HG03097 (cell line): Measurements from ENCODE around the gene NUDT1.

Source experiments
- ATAC-seq: cut with Tn5 transposase; IDR thresholded peaks from one replicate; pipeline ENCODE4 v1.9.1; 2021; ENCODE audit not compliant: unreplicated experiment, low FRiP score

Gene NUDT1

DNA sequence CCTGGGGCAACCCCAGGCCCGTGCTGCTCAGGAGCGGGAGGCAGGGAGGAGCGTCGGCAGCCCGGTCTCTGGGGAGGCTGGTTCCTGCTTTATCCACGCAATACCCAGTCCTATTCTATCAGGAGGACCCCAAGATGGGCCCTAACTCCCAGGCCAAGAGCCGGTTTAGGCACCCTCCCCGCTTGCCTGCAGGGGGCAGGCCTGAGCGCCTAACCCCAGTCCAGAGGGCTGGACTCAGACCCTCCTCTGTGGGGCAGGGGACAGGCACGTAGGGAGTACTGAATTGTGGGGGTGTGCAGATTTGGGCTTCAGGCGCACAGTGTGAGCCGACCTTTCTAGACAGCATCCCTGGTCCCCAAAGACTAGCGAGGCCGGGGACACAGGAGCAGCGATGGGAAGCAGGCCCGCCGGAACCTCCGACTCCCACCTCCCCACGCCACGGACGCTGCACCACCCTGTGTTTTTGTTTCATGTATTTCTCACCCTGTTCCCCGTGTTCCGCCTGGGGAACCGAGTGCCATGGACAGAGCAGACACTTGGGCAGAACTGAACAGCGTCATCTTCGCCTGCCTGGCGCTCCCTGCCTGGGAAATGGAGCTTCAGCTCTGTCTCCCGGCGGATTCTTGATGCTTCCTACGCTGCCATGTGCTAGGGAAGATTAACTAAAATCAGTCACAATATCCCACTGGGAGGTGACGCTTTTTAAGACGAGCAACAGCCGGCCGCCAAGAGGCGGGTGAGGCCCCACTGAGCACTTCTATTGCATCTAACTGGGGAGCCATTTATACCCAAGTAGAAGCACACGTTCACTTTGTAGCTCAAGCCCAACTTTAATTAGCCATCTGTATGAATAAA is 5.3 kb downstream of the NUDT1 start:
- no peak for ATAC-seq

DNA sequence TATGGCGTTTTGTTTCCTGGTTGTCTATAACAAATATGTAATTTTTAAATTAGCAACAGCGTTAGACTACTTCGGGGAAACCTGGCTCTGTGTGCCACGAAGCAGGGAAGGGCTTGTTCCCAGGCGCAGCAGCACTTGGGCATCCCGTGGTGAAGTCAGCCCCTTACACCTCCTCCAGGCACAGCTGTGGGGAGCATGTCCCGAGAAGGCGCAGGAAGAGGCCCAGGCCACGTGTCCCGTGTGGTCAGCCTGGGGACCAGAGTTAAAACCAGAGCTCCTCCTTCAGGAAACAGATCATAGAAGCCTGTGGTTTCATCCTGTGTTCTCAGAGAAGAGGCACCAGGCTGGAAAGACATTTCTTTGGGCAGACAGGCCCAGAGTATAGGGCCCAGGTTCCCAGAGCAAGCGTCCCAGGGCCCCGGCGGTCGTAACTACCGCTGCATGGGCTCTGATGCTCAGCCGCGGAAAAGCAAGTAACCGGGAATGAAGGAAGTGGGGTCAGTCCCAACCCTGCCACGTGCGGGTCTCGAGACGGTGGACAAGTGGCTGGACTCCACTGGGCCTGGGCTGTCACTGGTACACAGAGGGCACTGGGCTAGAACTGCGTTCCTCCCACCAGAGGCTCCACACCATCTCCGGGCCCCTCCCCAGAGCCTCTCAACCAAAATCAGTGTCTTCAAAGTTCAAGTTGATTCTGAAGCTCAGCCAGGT is 7.1 kb downstream of the NUDT1 start:
- no peak for ATAC-seq

DNA sequence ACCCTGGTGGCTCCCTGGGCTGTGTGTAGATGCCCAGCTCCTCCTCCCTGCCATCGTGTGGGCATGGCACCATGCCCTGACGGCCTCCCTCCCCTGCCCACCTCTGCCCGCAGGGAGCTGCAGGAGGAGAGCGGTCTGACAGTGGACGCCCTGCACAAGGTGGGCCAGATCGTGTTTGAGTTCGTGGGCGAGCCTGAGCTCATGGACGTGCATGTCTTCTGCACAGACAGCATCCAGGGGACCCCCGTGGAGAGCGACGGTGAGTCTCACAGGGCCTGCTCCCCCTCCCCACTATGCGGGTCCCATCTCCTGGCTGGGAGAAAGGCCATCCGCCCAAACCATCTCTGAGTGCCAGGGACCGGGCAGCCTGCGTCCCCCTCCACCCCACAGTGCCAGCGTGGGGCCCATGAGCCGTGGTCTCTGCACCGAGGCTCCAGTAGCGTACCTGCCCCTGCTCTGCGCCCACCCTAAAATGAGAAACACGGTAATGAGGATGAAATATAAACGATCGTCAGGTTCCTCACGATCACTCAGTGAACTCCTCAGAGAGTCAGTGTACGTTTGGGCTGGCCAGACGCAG is 7.8 kb downstream of the NUDT1 start:
- no peak for ATAC-seq

DNA sequence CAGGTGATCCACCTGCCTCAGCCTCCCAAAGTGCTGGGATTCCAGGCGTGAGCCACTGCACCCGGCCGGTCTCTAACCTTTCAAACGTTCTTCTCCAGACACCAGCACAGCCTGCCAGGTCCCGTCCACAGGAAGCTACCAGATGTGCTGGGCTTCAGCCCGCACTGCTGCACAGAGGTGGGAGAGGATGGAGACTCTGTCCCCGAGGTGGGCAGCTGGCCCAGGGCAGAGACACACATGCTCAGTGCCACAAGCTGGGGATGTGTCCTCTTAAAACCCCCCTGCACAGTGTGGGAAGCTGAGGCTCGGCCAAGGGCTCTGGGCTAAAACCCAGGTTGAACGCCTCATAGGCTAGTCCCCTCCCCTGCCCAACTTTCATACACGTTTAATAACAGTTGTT is 9.4 kb downstream of the NUDT1 start:
- ATAC-seq, result no peak

DNA sequence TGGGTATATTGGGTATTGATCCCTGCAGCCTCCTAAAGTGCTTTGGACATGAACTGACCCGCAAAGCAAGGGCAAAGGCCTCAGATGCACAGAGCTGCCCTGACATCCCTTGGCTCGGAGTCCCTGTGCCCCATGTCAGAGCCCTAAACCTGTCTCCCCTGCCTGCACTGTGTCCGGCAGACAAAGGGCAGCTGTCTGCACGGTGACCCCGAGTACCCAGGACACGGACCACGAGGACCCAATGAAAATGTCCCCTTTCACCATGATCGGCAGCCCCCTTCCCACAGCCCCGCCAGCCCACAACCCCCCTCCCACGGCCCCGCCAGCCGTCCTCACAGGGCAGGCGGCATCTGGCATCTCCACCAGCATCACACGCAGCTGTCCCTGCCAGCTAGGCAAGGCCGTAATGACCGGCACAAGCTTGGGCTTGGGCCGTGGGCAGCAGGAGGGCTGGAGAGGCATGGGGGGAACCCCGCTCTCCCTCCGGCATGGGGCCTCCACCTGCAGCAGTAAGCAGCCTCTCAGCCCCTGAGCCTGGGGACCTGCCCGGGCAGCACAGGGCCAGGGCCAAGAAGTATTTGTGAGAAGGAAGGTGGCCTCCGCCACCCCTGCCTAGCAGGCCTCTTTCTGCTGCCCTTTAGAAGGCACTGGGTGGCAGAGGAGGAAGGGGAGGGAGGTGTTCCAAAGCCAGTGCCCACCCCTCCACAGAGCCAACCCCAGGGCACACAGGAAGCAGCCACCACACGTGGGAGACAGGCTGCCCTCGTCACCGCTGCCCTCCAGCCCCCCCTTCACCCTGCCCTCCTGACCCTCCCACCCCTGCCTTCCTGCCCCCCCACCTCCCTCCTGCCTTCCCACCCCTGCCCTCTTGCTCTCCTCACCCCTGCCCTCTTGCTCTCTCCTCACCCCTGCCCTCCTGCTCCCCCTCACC is 10.1 kb downstream of the NUDT1 start:
- ATAC-seq, result no peak

DNA sequence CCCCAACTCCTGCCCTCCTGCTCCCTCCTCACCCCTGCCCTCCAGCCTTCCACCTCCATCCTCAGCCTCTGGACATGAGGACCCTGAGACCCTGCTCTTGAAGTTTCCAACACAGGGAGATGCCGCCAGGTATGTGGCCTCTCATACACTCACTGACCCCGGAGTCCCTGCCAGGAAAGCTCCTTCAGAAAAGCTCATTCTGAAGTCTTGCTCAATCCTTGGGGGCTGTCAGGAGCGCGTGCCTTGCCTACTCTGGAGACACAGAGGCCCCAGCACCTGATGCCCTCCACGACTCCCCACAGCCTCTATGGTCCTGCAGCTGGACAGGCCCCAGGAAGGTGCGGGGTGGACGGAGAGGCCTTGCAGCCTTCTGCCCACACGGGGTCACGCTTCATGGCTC is 11.0 kb downstream of the NUDT1 start:
- ATAC-seq, result no peak

DNA sequence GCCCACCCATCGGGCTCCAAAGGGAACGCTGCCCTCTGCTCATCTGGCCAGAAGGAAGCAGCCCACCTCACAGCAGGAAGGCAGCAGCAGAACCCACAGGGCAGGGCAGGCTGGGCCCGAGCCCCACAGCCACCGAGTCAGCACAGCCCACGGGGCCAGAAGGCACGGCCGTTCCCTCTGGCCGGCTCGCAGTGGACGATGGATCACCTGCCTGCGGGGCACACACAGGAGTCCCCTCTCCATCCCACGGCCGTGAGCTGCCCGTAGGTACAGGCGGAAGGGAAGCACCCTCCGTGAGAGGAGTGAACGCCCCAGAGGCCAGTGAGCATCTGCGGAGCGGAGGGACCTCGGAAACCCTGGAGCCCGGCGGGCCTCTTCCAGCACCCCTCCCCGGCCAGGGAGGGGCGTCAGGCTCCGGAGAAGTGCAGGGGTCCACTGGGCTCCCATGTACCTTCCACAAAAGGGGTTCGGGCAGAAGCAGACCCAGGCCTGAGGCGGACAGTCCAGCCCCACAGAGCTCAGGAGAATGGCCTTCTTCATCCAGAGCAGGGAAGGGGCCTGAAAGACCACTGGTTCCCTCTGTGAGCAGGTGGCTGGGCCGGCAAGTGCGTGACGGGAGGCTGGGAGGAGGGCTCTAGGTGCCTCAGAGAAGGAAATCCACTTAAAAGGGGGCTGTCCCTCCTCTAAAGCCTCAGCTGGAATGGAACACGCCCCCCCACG is 11.7 kb downstream of the NUDT1 start:
- no peak for ATAC-seq

DNA sequence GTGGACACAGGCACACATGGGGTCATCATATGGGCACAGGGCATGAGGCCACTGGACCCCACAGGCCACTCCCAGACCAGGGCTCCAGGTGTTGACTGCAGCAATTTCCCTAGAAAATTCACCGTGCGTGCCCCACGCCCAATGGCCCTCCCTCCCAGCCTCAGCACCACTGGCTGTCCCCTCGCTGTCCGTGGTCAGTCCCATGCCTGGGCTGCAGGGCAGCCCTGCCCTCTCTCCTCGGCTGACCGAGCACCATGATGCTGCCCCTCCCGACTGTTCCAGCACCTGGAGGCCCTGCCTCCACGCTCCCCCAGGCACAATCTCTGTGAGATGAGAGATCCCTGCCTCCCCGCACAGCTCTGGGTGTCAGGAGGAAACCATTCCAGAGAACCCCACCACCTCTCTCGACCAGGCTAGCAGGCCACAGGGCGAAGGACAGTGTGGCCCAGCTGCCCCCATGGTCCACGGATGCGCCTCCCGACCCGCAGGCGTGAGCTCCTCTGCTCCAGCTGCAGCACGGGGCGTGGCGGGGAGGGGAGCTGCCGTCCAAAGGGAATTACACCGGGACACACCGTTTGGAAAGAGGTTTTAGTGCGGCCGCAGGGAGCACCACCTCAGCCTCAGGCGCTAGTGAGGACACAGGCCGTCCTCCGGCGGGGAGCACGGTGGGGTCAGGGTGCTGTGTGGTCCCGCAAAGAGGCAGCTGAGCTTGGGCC is 12.6 kb downstream of the NUDT1 start:
- ATAC-seq, result no peak

DNA sequence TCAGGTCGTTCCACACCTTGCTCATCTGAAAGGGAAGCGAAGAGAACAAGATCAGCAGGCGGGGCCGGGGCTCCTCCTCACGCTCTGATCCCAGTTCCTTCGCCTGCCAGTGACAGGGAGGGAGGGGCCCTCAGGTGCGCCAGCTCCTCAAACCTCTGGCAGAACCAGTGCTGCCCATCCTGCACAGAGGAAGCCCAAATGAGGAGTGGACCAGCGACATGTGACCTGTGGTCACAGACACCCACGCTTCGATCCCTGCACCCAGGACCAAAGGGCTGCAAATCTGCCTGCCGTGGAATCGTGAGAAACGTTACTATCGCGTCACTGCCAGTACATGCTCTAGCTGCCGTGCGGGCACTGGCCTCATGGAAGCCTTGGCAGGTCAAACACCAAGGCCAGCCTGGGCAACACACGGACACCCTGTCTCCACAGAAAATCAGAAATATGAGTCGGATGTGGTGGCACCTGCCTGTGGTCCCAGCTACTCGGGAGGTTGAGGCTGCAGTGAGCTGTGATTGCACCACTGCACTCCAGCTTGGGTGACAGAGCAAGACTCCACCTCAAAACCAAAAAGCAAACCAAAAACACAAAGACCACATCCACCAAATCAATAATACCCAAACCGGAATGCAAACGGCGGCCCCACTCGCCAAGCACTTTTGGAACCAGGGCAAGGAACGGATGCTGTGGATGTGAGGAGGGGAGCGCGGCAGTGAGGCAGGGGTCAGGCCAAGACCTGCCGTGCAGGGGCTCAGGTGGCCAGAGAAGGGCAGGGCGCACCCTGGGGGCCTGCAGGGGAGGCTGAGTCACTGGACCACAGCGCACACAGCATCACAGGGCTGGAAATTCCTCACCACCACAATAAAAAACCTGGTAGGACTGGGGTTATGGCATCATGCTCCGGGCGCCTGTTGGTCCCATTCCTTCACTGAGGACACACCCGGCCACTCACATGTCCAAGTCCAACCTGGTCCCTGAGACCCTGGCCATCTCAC is 13.4 kb downstream of the NUDT1 start:
- no peak for ATAC-seq

DNA sequence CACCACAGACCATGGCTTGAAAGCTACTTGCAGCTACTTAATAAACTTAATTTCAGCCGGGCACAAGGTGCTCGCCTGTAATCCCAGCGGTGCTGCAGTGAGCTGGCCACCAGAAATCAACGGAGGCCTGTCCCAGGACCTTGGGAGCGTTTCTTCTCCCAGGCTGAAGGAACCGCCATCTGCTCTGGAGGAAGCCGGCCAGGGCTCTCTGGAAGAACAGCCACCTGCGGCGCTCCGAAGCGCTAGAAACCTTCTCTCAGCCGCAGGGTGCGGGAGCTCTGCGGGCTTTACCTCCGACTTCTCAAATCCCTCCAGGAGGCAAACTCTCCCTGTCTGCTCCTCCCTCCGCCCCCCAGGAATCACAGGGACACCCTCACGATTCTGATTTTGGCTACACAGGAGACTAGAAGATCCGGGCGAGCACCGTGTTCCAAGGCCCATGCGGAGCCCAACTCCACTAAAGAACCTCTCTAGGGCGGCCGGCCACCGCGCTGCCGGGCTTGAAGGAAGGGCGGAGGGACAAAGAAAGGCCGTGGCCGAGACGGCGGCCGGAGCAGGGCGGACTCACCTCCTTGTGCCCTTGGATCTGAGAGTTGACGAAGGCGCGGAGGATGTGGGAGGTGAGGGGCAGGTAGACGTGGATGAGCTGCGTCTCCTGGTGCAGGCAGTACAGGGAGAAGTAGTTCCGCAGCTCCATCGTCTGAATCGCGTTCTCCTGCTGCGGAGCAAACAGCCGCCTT is 14.4 kb downstream of the NUDT1 start:
- no peak for ATAC-seq

DNA sequence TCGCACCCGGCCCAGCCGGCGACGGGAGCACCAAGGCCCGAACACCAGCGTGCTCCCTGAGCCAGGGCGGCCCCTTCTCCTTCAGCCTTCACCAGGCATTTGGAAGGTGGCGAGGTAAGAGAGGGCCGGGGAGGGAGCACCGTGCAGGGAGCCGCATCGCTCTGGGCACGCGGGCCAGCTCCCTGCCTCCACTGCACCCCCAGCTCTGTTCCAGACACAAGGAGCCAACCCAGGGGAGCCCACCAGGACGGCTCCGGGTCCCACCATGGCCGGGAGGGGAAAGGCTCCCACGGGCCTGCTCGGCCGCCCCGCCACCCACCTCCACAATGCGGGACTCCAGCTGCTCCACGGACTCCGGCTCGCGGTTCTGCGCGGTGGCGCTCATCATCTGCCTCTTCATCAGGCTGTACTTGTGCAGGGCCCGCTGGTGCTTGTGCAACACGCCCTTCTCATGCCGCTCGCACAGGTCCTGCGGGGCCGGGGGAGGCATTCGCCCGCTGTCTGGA is 15.1 kb downstream of the NUDT1 start:
- ATAC-seq, result no peak

DNA sequence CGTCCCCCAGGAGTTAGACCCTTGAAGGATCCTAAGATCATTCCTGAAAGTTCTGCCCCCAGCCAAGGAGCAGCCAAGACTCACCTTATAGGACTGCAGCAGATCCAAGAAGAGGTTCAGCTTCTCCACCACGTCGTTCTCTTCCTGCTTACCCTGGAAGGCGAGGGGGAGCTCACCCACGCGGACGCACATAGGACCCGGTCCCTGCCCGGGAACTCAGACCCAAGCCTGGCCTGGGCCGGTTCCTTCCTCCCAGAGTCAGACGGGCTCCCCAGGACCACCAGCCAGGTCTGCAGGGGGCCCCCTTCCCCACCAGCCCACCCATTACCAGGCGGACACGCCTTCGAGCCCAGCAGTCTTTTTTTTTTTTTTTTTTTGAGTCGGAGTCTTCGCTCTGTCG is 15.6 kb downstream of the NUDT1 start:
- no peak for ATAC-seq

DNA sequence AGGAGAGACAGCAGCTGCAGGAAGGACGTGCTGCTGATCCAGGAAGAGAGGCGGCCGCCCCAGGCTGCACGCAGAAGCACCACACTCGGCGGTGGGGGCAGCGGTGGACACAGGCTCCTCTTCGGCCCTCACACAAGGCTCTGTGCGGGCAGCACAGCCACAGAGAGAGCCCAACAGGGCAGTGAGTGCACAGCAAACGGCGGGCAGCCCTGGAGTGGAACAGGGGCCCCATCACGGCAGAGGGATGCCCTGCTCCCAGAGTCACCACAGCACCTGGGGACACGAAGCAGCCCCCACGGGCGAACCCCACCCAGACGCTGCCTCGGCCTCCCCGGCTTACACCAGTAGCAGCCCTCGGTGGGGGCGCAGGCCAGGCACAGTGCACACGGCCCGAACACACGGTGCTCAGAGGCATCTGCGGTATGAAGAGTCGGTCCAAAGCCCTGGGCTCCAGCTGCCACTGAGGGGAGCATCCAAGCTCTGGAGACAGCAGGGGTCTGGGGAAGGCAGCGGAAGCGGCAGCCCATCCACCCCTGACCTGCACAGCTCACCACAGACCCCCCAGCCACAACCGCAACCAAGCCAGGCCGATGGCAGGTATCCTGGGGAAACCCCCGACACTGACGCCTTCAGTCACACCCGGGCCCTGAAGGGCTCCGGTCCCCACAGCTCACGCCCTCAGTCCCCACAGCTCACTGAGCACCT is 16.8 kb downstream of the NUDT1 start:
- ATAC-seq, result no peak

DNA sequence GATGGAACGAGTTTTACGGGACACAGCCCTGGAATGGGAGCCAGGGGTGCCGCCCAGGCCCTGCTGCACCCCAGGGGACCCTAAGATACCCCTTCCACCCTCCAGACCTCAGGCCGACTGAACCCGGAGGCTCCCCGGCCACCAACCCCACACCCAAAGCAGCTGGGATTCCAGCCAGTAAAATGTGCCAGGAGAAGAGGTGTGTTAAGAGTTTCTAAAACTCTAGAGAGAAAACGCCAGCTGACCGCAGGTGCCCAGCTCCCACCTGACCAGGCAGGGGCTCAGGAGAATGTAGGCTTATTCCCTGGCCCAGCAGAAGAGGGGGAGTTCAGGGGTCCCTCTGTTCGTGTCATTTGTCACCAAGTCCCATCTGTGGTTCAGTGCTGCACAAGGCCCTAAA is 17.5 kb downstream of the NUDT1 start:
- ATAC-seq, result no peak

DNA sequence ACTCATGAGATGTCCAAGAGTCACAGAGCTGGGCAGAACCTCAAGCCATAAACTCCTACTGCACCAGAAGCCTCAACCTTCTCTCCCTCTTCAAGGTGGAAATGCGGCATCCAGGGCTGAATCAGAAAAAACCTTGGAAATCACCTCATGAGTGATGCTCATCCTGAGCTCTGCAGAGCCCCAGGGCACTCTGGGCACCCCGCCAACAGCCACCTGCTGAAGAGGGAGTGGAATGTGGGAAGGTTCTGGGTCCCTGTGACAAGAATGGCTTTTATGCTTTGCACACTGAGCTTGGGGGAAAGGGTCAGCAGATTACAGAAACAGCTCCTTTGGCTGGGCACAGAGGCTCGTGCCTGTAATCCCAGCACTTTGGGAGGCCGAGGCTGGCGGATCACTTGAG is 18.8 kb downstream of the NUDT1 start:
- ATAC-seq, result no peak

DNA sequence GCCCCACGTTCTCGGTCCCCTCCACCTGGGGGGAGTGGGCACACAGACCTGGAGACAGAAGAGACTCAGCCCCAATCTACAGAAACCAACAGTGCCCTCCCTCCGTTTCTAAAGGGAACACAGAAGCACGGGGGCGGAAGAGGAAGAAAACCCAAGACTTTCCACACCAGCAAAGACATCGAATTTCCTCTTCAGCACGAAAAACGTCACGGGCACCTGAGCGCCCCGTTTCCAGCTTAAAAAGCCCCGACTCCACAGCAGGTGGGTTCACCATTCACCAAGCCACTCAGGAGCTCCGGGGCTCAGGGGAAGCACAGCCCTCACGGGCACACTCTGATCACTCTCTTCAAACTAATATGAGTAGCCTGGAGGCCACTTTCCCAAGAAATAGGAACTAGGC is 19.6 kb downstream of the NUDT1 start:
- no peak for ATAC-seq

DNA sequence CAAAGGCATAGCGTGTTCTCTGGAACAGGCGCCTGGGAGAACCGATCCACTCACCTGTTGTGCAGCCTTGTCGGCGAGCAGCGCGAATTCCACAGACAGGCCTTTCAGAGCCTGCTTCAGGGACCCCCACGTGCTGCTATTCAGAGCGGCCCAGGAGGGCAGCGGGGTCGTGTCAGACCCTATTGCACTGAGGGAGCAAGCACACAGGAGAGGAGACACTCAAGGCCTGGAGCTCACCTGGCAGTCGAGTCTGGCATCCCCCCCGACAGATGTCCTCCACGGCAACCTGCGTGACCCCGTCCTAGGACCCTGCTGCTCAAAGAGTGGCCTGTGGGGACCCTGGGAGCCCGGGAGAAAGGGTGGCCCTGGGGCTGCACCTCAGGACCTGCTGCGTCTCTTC is 21.1 kb downstream of the NUDT1 start:
- ATAC-seq, result no peak
